ENCODE data around the gene SERINC3.

DNA sequence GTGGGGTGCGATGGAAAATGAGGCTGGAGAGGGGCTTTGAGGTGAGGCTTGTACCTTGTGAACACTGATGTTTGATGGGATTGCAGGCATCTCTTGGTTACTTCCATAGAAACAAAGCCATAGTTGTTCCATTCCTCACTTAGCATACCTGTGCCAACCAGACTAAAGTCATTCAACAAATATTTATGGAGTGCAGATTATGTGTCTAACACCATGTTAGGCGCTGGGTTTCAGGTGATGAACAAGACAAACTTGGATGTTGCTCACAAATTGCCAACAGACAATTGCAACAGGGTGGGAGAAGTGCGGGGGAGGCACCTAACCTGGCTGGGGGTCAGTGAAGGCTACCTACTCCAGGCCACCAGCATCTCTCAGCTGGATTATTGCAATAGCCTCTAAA is 44.7 kb downstream of the SERINC3 start:
- TF ChIP-seq, protein P1, sequence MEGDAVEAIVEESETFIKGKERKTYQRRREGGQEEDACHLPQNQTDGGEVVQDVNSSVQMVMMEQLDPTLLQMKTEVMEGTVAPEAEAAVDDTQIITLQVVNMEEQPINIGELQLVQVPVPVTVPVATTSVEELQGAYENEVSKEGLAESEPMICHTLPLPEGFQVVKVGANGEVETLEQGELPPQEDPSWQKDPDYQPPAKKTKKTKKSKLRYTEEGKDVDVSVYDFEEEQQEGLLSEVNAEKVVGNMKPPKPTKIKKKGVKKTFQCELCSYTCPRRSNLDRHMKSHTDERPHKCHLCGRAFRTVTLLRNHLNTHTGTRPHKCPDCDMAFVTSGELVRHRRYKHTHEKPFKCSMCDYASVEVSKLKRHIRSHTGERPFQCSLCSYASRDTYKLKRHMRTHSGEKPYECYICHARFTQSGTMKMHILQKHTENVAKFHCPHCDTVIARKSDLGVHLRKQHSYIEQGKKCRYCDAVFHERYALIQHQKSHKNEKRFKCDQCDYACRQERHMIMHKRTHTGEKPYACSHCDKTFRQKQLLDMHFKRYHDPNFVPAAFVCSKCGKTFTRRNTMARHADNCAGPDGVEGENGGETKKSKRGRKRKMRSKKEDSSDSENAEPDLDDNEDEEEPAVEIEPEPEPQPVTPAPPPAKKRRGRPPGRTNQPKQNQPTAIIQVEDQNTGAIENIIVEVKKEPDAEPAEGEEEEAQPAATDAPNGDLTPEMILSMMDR (IDR thresholded peaks at IDR 0.05; ENCODE audit: insufficient read depth, low read depth, low read length): no peak
- no peak for TF ChIP-seq EZH2 (IDR thresholded peaks at IDR 0.05; ENCODE audit: insufficient read depth, low read length)

Data from astrocyte (in vitro differentiated cells and primary cell).